Activated naive CD4-positive, alpha-beta T cell treated with anti-CD3 and anti-CD28 coated beads for 36 hours (primary cell): ENCODE results near the gene NDUFS6. TPM values are rescaled to one million over a fixed set of nuclear protein-coding genes. Genes with fewer than 3 reads are reported as not detected.

Experiments used
- CTCF ChIA-PET: fragments of 350-600 bp; sonication (Branson Sonifier 250); formaldehyde crosslinking; loops from one replicate; lab custom pipeline; 2021; ENCODE audit warnings: antibody characterized with exemption; lab: Charles Lee
- DNase-seq: peaks from one replicate; pipeline ENCODE4 v3.0.0-alpha.2; 2020
- H3K27ac Mint-ChIP-seq: one replicate; pipeline ENCODE4 v1.8.0; 2021; ENCODE audit warnings: mild to moderate bottlenecking, mixed read lengths
- H3K27me3 Mint-ChIP-seq: one replicate; pipeline ENCODE4 v1.8.0; 2021; ENCODE audit warnings: low read depth, mixed read lengths
- H3K36me3 Mint-ChIP-seq: one replicate; pipeline ENCODE4 v1.8.0; 2021; ENCODE audit warnings: low read depth, mixed read lengths
- H3K4me1 Mint-ChIP-seq: one replicate; pipeline ENCODE4 v1.8.0; 2021; ENCODE audit warnings: low read depth, mixed read lengths
- H3K4me3 Mint-ChIP-seq: one replicate; pipeline ENCODE4 v1.8.0; 2021; ENCODE audit warnings: mild to moderate bottlenecking, moderate library complexity, mixed read lengths
- H3K9me3 Mint-ChIP-seq: one replicate; pipeline ENCODE4 v1.8.0; 2021; ENCODE audit warnings: mixed read lengths
- intact Hi-C: fragments of 100-400 bp; cut with micrococcal nuclease; formaldehyde crosslinking; loops from one replicate; pipeline ENCODE4 v1.15.1; 2023
- total RNA-seq, 2 experiments: library from RNA; stranded (reverse); gene quantifications; one replicate each; pipeline ENCODE4 v1.2.3, GENCODE V29; 2021

The NDUFS6 gene
- total RNA-seq, 2 experiments from 2014 or later = 39.5 to 44.6 TPM

GRCh38 chr5:1827025-1827885 lies 26.0 kb downstream of the NDUFS6 start:
- Mint-ChIP-seq H3K9me3 (no peaks in the 10 kb centered on the region), H3K36me3 (peaks cover 16% of the 10 kb centered on the region), H3K27me3 (no peaks in the 10 kb centered on the region), H3K4me3 (no peak overlapping the region), H3K4me1 (no peaks in the 10 kb centered on the region), H3K27ac (no peak overlapping the region)
- intact Hi-C loops = no loop called here
- CTCF ChIA-PET = interaction anchor here (0.6 kb wide), 1 partner anchor 351 kb away, joined by 3 read pairs; no protein-coding TSS in a partner anchor
- DNase-seq = no peak

GRCh38 chr5:1827886-1828397 lies 26.7 kb downstream of the NDUFS6 start:
- intact Hi-C loops = no loop called here
- no peaks in the 10 kb centered on the region for H3K27me3 Mint-ChIP-seq
- H3K4me3 Mint-ChIP-seq = no peak overlapping the region
- H3K36me3 Mint-ChIP-seq = peaks cover 13% of the 10 kb centered on the region
- no peak overlapping the region for H3K27ac Mint-ChIP-seq
- no peaks in the 10 kb centered on the region for H3K4me1 Mint-ChIP-seq
- H3K9me3 Mint-ChIP-seq = no peaks in the 10 kb centered on the region
- CTCF ChIA-PET = no interaction called here
- peak; percentile 8 for DNase-seq

- H3K4me1 Mint-ChIP-seq = no peaks in the 10 kb centered on the region
- CTCF ChIA-PET = no interaction called here
- H3K27me3 Mint-ChIP-seq = no peaks in the 10 kb centered on the region
- H3K36me3 Mint-ChIP-seq = peaks cover 10% of the 10 kb centered on the region
- DNase-seq = no peak
- no peak overlapping the region for H3K4me3 Mint-ChIP-seq
- H3K27ac Mint-ChIP-seq = no peak overlapping the region
- no peaks in the 10 kb centered on the region for H3K9me3 Mint-ChIP-seq
- intact Hi-C loops = no loop called here
These were observed 29.5 kb downstream of the NDUFS6 start for GRCh38 chr5:1830571-1831228.

GRCh38 chr5:1831257-1831656 lies 30.1 kb downstream of the NDUFS6 start:
- Mint-ChIP-seq H3K27me3 (no peaks in the 10 kb centered on the region), H3K4me1 (no peaks in the 10 kb centered on the region), H3K4me3 (no peak overlapping the region), H3K27ac (no peak overlapping the region), H3K9me3 (no peaks in the 10 kb centered on the region), H3K36me3 (peaks cover 8% of the 10 kb centered on the region)
- intact Hi-C loops = no loop called here
- CTCF ChIA-PET = no interaction called here
- no peak for DNase-seq

- H3K36me3 Mint-ChIP-seq = peaks cover 8% of the 10 kb centered on the region
These were observed 30.6 kb downstream of the NDUFS6 start for GRCh38 chr5:1831677-1832313.

GRCh38 chr5:1832511-1833250 lies 31.5 kb downstream of the NDUFS6 start:
- no peak overlapping the region for H3K27ac Mint-ChIP-seq
- H3K9me3 Mint-ChIP-seq = no peaks in the 10 kb centered on the region
- DNase-seq = no peak
- H3K4me3 Mint-ChIP-seq = no peak overlapping the region
- peaks cover 4% of the 10 kb centered on the region for H3K36me3 Mint-ChIP-seq
- intact Hi-C loops = no loop called here
- no peaks in the 10 kb centered on the region for H3K27me3 Mint-ChIP-seq
- H3K4me1 Mint-ChIP-seq = no peaks in the 10 kb centered on the region
- CTCF ChIA-PET = no interaction called here

More at GRCh38 chr5:1831677-1832313, 30.6 kb downstream of the NDUFS6 start:
- H3K27ac Mint-ChIP-seq = no peak overlapping the region
- CTCF ChIA-PET = no interaction called here
- H3K27me3 Mint-ChIP-seq = no peaks in the 10 kb centered on the region
- intact Hi-C loops = no loop called here
- no peaks in the 10 kb centered on the region for H3K9me3 Mint-ChIP-seq
- H3K4me3 Mint-ChIP-seq = no peak overlapping the region
- no peak for DNase-seq
- no peaks in the 10 kb centered on the region for H3K4me1 Mint-ChIP-seq

- intact Hi-C loops = no loop called here
- peaks cover 4% of the 10 kb centered on the region for H3K36me3 Mint-ChIP-seq
- H3K27ac Mint-ChIP-seq = no peak overlapping the region
- no peaks in the 10 kb centered on the region for H3K9me3 Mint-ChIP-seq
- no peaks in the 10 kb centered on the region for H3K27me3 Mint-ChIP-seq
- no peak overlapping the region for H3K4me3 Mint-ChIP-seq
- CTCF ChIA-PET = no interaction called here
- no peak for DNase-seq
- H3K4me1 Mint-ChIP-seq = no peaks in the 10 kb centered on the region
These were observed 32.2 kb downstream of the NDUFS6 start for GRCh38 chr5:1833264-1834021.

GRCh38 chr5:1834022-1834551 lies 32.9 kb downstream of the NDUFS6 start:
- DNase-seq = no peak
- Mint-ChIP-seq H3K4me1 (no peaks in the 10 kb centered on the region), H3K9me3 (no peaks in the 10 kb centered on the region), H3K27me3 (peaks cover 1% of the 10 kb centered on the region), H3K4me3 (no peak overlapping the region), H3K36me3 (peaks cover 4% of the 10 kb centered on the region), H3K27ac (no peak overlapping the region)
- intact Hi-C loops = no loop called here
- CTCF ChIA-PET = no interaction called here

- CTCF ChIA-PET = no interaction called here
- Mint-ChIP-seq H3K27ac (no peak overlapping the region), H3K4me3 (no peak overlapping the region), H3K4me1 (no peaks in the 10 kb centered on the region), H3K9me3 (no peaks in the 10 kb centered on the region), H3K36me3 (peaks cover 4% of the 10 kb centered on the region), H3K27me3 (peaks cover 9% of the 10 kb centered on the region)
- DNase-seq = no peak
- intact Hi-C loops = no loop called here
These were observed 33.7 kb downstream of the NDUFS6 start for GRCh38 chr5:1834721-1835429.

- H3K9me3 Mint-ChIP-seq = no peaks in the 10 kb centered on the region
- H3K4me3 Mint-ChIP-seq = no peak overlapping the region
- peaks cover 10% of the 10 kb centered on the region for H3K27me3 Mint-ChIP-seq
These were observed 34.2 kb downstream of the NDUFS6 start for GRCh38 chr5:1835431-1835830.

More at GRCh38 chr5:1835431-1835830, 34.2 kb downstream of the NDUFS6 start:
- H3K4me1 Mint-ChIP-seq = no peaks in the 10 kb centered on the region
- H3K36me3 Mint-ChIP-seq = no peaks in the 10 kb centered on the region
- H3K27ac Mint-ChIP-seq = no peak overlapping the region
- intact Hi-C loops = no loop called here
- no peak for DNase-seq
- CTCF ChIA-PET = no interaction called here
